GM12878 (cell line): ENCODE results near the gene ANK3. TPM values are rescaled to one million over a fixed set of nuclear protein-coding genes. Genes with fewer than 3 reads are reported as not detected.

ENCODE experiments used
- ATAC-seq: fragments of 200-7000 bp; cut with Tn5 transposase; 3 replicates; pipeline ENCODE4 v1.9.1; 2020; ENCODE audit warnings: mild to moderate bottlenecking, moderate library complexity
- BruUV-seq: library from RNA; stranded (reverse); fragments of 400-500 nt; replicated peaks from 2 replicates; lab custom pipeline; 2021; lab: Mats Ljungman, UMichigan
- CTCF ChIA-PET: fragments of 300-600 bp; sonication (Branson Sonifier 250); formaldehyde crosslinking; extraction: SDS; loops from one replicate; lab custom pipeline; 2021; ENCODE audit warnings: inconsistent platforms; lab: Yijun Ruan, JAX
- POLR2A ChIA-PET: fragments of 350-600 bp; formaldehyde crosslinking; extraction: SDS; loops from one replicate; lab custom pipeline; 2021; ENCODE audit warnings: inconsistent platforms; lab: Charles Lee
- RAD21 ChIA-PET: fragments of 300-600 bp; sonication (Branson Sonifier 250); formaldehyde crosslinking; loops from one replicate; lab custom pipeline; 2023; ENCODE audit warnings: antibody characterized with exemption; ENCODE audit not compliant: unreplicated experiment; lab: Charles Lee
- SMC1A ChIA-PET: fragments of 300-600 bp; sonication (Branson Sonifier 250); formaldehyde crosslinking; loops from one replicate; lab custom pipeline; 2023; ENCODE audit not compliant: unreplicated experiment, uncharacterized antibody; lab: Charles Lee
- DNase-seq: peaks from one replicate; pipeline ENCODE4 v3.0.0-alpha.2; 2011; ENCODE audit warnings: low read depth, low spot score
- FAIRE-seq: peaks from 3 replicates; lab custom pipeline; 2011; peaks lifted over from hg19 to GRCh38; lab: Jason Lieb, UNC
- H2AFZ ChIP-seq: 2 replicates; pipeline ENCODE4 v1.6.0; 2011; ENCODE audit warnings: low read depth, low read length, control low read depth; ENCODE audit not compliant: control insufficient read depth
- H3K27ac ChIP-seq: 2 replicates; pipeline ENCODE4 v1.5.1; 2011; ENCODE audit warnings: control low read depth; ENCODE audit not compliant: control insufficient read depth, insufficient read depth
- H3K27me3 ChIP-seq, 2 experiments: replicated peaks in 1 of 2; 2 replicates each; pipeline versions ENCODE4 v1.6.0 to v1.6.1; 2011; ENCODE audit warnings: low read length in 1 of 2; ENCODE audit not compliant: control insufficient read depth in 2 of 2, insufficient read depth in 2 of 2
- H3K36me3 ChIP-seq, 2 experiments: 2 replicates each; pipeline ENCODE4 v1.5.1; 2011; ENCODE audit warnings: low read length in 1 of 2; ENCODE audit not compliant: control insufficient read depth in 2 of 2, insufficient read depth in 2 of 2
- H3K4me1 ChIP-seq: 2 replicates; pipeline ENCODE4 v1.6.1; 2011; ENCODE audit warnings: mild to moderate bottlenecking, low read length, moderate library complexity, mixed read lengths; ENCODE audit not compliant: control insufficient read depth, insufficient read depth
- H3K4me2 ChIP-seq: 2 replicates; pipeline ENCODE4 v1.6.0; 2011; ENCODE audit warnings: control low read depth; ENCODE audit not compliant: control insufficient read depth, insufficient read depth
- H3K4me3 ChIP-seq: fragments of 200-600 bp; sonication (generic); 2 replicates; pipeline ENCODE4 v1.5.1; 2016
- H3K79me2 ChIP-seq: 2 replicates; pipeline ENCODE4 v1.6.0; 2011; ENCODE audit warnings: low read length; ENCODE audit not compliant: control insufficient read depth, insufficient read depth
- H3K9ac ChIP-seq: 2 replicates; pipeline ENCODE4 v1.8.0; 2011; ENCODE audit warnings: low read length, control low read depth, mixed read lengths; ENCODE audit not compliant: control insufficient read depth, insufficient read depth
- H3K9me3 ChIP-seq: replicated peaks from 3 replicates; pipeline ENCODE4 v1.5.1; 2011; ENCODE audit warnings: mild to moderate bottlenecking, low read length; ENCODE audit not compliant: control insufficient read depth, insufficient read depth
- H4K20me1 ChIP-seq: 2 replicates; pipeline ENCODE4 v1.6.0; 2011; ENCODE audit not compliant: control insufficient read depth, insufficient read depth
- CBX5 ChIP-seq: sonication (generic); IDR thresholded peaks from 2 replicates; pipeline ENCODE4 v1.6.1; 2016; ENCODE audit warnings: low read depth, moderate library complexity, mild to moderate bottlenecking, inconsistent platforms
- CHD2 ChIP-seq: IDR thresholded peaks from 2 replicates; pipeline ENCODE4 v1.6.1; 2011; ENCODE audit warnings: low read depth, low read length, improper control_type of control experiment, borderline replicate concordance
- HDGF ChIP-seq: fragments of 450-650 bp; IDR thresholded peaks from 2 replicates; pipeline ENCODE4 v1.6.1; 2016; ENCODE audit warnings: antibody characterized with exemption
- KLF5 ChIP-seq: fragments of 450-650 bp; IDR thresholded peaks from 2 replicates; pipeline ENCODE4 v1.6.1; 2014; ENCODE audit warnings: mild to moderate bottlenecking; ENCODE audit not compliant: partially characterized antibody
- LARP7 ChIP-seq: fragments of 450-650 bp; IDR thresholded peaks from 2 replicates; pipeline ENCODE4 v1.6.1; 2017; ENCODE audit warnings: mild to moderate bottlenecking
- PAX8 ChIP-seq: fragments of 450-650 bp; IDR thresholded peaks from 2 replicates; pipeline ENCODE4 v1.6.1; 2017; ENCODE audit warnings: mild to moderate bottlenecking, moderate library complexity
- RUNX3 ChIP-seq: IDR thresholded peaks from 2 replicates; pipeline ENCODE4 v1.6.1; 2012; ENCODE audit warnings: low read length, inconsistent platforms
- SMARCA5 ChIP-seq: fragments of 450-650 bp; IDR thresholded peaks from 2 replicates; pipeline ENCODE4 v1.6.1; 2017; ENCODE audit warnings: mild to moderate bottlenecking
- SUPT20H ChIP-seq: IDR thresholded peaks from 2 replicates; pipeline ENCODE4 v1.6.1; 2011; ENCODE audit warnings: low read depth, mild to moderate bottlenecking, low read length, moderate library complexity, borderline replicate concordance; ENCODE audit not compliant: control insufficient read depth
- TAF1 ChIP-seq: IDR thresholded peaks from 2 replicates; pipeline ENCODE4 v1.6.1; 2011; ENCODE audit warnings: mild to moderate bottlenecking, low read depth, low read length, borderline replicate concordance
- WGBS: methylation state at CpG from one replicate; pipeline ENCODE4 v1.1.6; 2016; ENCODE audit warnings: low lambda C conversion rate; ENCODE audit not compliant: insufficient replicate concordance, insufficient coverage; ENCODE audit errors: missing lambda C conversion rate; 5-methylcytosine and 5-hydroxymethylcytosine counted together
- in situ Hi-C: fragments of 300-500 bp; cut with MboI; formaldehyde crosslinking; loops from 9 replicates; pipeline ENCODE4 v1.14.3; 2018; ENCODE audit warnings: mixed read lengths
- intact Hi-C: fragments of 100-400 bp; cut with micrococcal nuclease; formaldehyde crosslinking; loops from one replicate; pipeline ENCODE4 v1.14.2; 2022; ENCODE audit not compliant: unreplicated experiment
- polyA plus RNA-seq, 11 experiments: library from polyadenylated mRNA; depleted of rRNA in 4 of 11; unstranded in 6 of 11; stranded (reverse) in 5 of 11; fragments of >200 nt; fragmentation: Nextera tagmentation in 4 of 11; fragmentation: Illumina TruSeq in 1 of 11; extraction: Ambion mirVana in 4 of 11; extraction: Trizol in 1 of 11; gene quantifications; 1 replicate in 1 of 11; 2 replicates in 10 of 11; pipeline versions ENCODE4 v1.2.1 to v1.2.3, GENCODE V29; 2011 to 2016; ENCODE audit warnings: inconsistent platforms in 2 of 11, missing spikeins in 2 of 11, low read depth in 1 of 11
- total RNA-seq, 4 experiments: library from RNA; depleted of rRNA in 3 of 4; stranded (reverse); fragments of >200 nt in 3 of 4; fragmentation: Illumina TruSeq in 1 of 4; extraction: Trizol in 1 of 4; gene quantifications; 2 replicates each; pipeline versions ENCODE4 v1.2.1 to v1.2.3, GENCODE V29; 2013 to 2021
- TF ChIP-seq, protein P1 (sequence below): fragments of 150-350 bp; IDR thresholded peaks from 2 replicates; pipeline ENCODE4 v1.6.1; 2016; ENCODE audit warnings: low read depth, low read length
- TF ChIP-seq, protein P2 (sequence below): IDR thresholded peaks from 2 replicates; pipeline ENCODE4 v1.6.1; 2012; ENCODE audit warnings: low read length, inconsistent platforms
- TF ChIP-seq, protein P3 (sequence below): IDR thresholded peaks from 2 replicates; pipeline ENCODE4 v1.6.1; 2011; ENCODE audit warnings: low read depth, low read length, improper control_type of control experiment, borderline replicate concordance

Gene ANK3
- total and polyA plus RNA-seq, 10 of the 15 experiments (the other 5 are each of a cell fraction or from before 2014, with no cell fraction given): 0.06 to 0.82 (median 0.20) TPM; not detected in 2

DNA sequence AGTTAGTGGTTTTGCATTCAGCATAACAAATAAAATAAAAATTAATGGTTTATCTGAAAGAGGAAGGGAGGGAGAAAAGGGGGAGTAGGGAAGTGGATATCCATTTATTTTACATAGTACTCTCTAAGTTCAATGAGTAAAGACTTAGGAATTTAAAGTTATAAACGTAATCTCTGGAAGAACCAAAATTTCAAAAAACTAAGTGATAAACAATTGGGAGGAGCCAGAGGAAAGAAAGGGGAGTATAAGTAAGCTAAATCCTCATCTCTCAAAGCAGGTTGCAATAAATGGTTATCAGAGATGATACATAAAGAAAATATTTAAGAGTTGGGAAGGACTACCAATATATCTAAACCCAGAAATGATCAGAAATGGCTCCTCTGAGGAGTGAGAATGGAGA lies 46.4 kb downstream of the ANK3 start (continued):
- TF ChIP-seq, protein P1, sequence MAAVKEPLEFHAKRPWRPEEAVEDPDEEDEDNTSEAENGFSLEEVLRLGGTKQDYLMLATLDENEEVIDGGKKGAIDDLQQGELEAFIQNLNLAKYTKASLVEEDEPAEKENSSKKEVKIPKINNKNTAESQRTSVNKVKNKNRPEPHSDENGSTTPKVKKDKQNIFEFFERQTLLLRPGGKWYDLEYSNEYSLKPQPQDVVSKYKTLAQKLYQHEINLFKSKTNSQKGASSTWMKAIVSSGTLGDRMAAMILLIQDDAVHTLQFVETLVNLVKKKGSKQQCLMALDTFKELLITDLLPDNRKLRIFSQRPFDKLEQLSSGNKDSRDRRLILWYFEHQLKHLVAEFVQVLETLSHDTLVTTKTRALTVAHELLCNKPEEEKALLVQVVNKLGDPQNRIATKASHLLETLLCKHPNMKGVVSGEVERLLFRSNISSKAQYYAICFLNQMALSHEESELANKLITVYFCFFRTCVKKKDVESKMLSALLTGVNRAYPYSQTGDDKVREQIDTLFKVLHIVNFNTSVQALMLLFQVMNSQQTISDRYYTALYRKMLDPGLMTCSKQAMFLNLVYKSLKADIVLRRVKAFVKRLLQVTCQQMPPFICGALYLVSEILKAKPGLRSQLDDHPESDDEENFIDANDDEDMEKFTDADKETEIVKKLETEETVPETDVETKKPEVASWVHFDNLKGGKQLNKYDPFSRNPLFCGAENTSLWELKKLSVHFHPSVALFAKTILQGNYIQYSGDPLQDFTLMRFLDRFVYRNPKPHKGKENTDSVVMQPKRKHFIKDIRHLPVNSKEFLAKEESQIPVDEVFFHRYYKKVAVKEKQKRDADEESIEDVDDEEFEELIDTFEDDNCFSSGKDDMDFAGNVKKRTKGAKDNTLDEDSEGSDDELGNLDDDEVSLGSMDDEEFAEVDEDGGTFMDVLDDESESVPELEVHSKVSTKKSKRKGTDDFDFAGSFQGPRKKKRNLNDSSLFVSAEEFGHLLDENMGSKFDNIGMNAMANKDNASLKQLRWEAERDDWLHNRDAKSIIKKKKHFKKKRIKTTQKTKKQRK: no peak
- TF ChIP-seq HDGF: no peak
- no peak for TF ChIP-seq RUNX3
- TF ChIP-seq CBX5: no peak
- TF ChIP-seq, all 136 proteins: peak for 0

DNA sequence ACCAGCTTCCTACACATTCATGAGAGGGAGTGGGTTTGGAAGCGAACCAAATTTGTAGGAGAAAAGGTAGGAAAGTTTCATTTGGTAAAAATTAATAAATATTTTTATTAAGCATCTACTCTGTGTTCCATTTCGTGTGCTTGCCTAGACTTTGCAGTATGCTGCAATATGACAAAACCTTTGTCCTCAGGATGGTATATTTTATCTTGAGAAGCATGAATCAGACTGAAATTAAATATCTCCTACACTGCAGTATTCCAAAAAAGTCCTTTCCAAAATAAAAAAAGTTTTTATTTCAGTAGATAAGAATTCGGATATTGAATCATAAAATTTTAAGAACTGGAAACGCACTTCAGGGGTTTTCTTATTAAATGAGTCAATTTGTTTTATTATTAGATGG lies 47.7 kb downstream of the ANK3 start:
- RAD21 ChIA-PET: no interaction called here
- WGBS: 8% methylated on average over 4 of the region's 4 CpGs

More for the DNA sequence above, 47.7 kb downstream of the ANK3 start:
- Histone ChIP-seq H3K9ac (no peak overlapping the region), H3K9me3 (no peaks in the 10 kb centered on the region), H3K27ac (no peak overlapping the region), H3K4me1 (no peaks in the 10 kb centered on the region), H3K4me2 (no peak overlapping the region), H2AFZ (no peak overlapping the region), H3K79me2 (no peaks in the 10 kb centered on the region), H3K36me3 (no peaks in the 10 kb centered on the region), H3K27me3 (no peaks in the 10 kb centered on the region), H3K4me3 (no peak overlapping the region), H4K20me1 (no peaks in the 10 kb centered on the region)
- BruUV-seq: no TSS peak
- DNase-seq: no peak
- ChIA-PET SMC1A (no interaction called here), CTCF (no interaction called here), POLR2A (interaction anchor here (1.0 kb wide), 1 partner anchor 8 kb away, joined by 3 read pairs; no protein-coding TSS in a partner anchor)
- FAIRE-seq: no peak
- ATAC-seq: no peak
- TF ChIP-seq SUPT20H (no peak), LARP7 (no peak), SMARCA5 (no peak), KLF5 (no peak), TAF1 (no peak), CHD2 (no peak), PAX8 (no peak)
- TF ChIP-seq, protein P2, sequence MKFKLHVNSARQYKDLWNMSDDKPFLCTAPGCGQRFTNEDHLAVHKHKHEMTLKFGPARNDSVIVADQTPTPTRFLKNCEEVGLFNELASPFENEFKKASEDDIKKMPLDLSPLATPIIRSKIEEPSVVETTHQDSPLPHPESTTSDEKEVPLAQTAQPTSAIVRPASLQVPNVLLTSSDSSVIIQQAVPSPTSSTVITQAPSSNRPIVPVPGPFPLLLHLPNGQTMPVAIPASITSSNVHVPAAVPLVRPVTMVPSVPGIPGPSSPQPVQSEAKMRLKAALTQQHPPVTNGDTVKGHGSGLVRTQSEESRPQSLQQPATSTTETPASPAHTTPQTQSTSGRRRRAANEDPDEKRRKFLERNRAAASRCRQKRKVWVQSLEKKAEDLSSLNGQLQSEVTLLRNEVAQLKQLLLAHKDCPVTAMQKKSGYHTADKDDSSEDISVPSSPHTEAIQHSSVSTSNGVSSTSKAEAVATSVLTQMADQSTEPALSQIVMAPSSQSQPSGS: no peak
- TF ChIP-seq, protein P3, sequence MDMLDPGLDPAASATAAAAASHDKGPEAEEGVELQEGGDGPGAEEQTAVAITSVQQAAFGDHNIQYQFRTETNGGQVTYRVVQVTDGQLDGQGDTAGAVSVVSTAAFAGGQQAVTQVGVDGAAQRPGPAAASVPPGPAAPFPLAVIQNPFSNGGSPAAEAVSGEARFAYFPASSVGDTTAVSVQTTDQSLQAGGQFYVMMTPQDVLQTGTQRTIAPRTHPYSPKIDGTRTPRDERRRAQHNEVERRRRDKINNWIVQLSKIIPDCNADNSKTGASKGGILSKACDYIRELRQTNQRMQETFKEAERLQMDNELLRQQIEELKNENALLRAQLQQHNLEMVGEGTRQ: no peak
- in situ Hi-C loops: no loop called here
- intact Hi-C loops: no loop called here
